ENCODE data around the gene PLEKHA8.

Gene PLEKHA8

DNA sequence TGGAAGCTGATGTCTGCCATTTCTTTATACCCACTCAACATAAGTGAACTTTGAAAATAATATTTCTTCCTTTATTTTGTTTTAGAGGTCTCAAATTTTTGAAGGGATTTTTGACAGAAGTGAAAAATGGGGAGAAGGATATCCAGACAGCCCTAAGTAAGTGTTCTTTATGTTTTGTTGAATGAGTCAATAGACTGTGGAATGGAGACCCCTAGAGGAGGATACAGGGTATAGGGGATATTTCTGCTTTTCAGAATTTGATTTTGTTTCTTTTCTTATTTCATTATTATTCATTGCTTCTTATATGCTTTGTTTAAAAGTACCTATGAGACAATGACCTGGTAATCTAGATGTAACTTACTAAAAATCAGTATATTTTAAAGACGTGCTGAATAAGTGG is 34.4 kb downstream of the PLEKHA8 start:
- H3K36me3 ChIP-seq (ENCODE audit: control insufficient read depth, insufficient read depth, low read length) = peaks cover 79% of the 10 kb centered on the region
- H3K9me3 ChIP-seq (ENCODE audit: control insufficient read depth, low read length) = no peaks in the 10 kb centered on the region
- no peak overlapping the region for H3K27ac ChIP-seq (ENCODE audit: low read depth, low read length, severe bottlenecking)
- no CpG with 5 or more reads among the region's 1 CpG for WGBS, 2 experiments (ENCODE audit: insufficient coverage in 2 of 2)
- H3K4me3 ChIP-seq (ENCODE audit: extremely low read depth, insufficient read depth, low read length, poor library complexity, severe bottlenecking) = no peak overlapping the region
- no peaks in the 10 kb centered on the region for H3K4me1 ChIP-seq (ENCODE audit: control insufficient read depth, insufficient read depth, low read length, poor library complexity, severe bottlenecking)

- Histone ChIP-seq H3K4me3 (ENCODE audit: extremely low read depth, insufficient read depth, low read length, poor library complexity, severe bottlenecking) (no peak overlapping the region), H3K4me1 (ENCODE audit: control insufficient read depth, insufficient read depth, low read length, poor library complexity, severe bottlenecking) (peaks cover 9% of the 10 kb centered on the region)
Measured at GRCh38 chr7:30065746-30066145, 37.5 kb downstream of the PLEKHA8 start.

GRCh38 chr7:30066687-30067086 is 38.5 kb downstream of the PLEKHA8 start:
- Histone ChIP-seq H3K36me3 (ENCODE audit: control insufficient read depth, insufficient read depth, low read length) (peaks cover 88% of the 10 kb centered on the region), H3K27ac (ENCODE audit: low read depth, low read length, severe bottlenecking) (no peak overlapping the region), H3K4me1 (ENCODE audit: control insufficient read depth, insufficient read depth, low read length, poor library complexity, severe bottlenecking) (peaks cover 9% of the 10 kb centered on the region), H3K9me3 (ENCODE audit: control insufficient read depth, low read length) (no peaks in the 10 kb centered on the region), H3K4me3 (ENCODE audit: extremely low read depth, insufficient read depth, low read length, poor library complexity, severe bottlenecking) (no peak overlapping the region)
- WGBS, 2 experiments (ENCODE audit: insufficient coverage in 2 of 2) = 88 to 100% methylated on average over 1 of the region's 1 CpG

More at GRCh38 chr7:30065746-30066145, 37.5 kb downstream of the PLEKHA8 start:
- Histone ChIP-seq H3K9me3 (ENCODE audit: control insufficient read depth, low read length) (no peaks in the 10 kb centered on the region), H3K27ac (ENCODE audit: low read depth, low read length, severe bottlenecking) (no peak overlapping the region), H3K36me3 (ENCODE audit: control insufficient read depth, insufficient read depth, low read length) (peaks cover 84% of the 10 kb centered on the region)
- 100% methylated on average over 3 of the region's 3 CpGs for WGBS, 2 experiments (ENCODE audit: insufficient coverage in 2 of 2)

GRCh38 chr7:30068117-30068516 is 39.9 kb downstream of the PLEKHA8 start:
- peaks cover 9% of the 10 kb centered on the region for H3K4me1 ChIP-seq (ENCODE audit: control insufficient read depth, insufficient read depth, low read length, poor library complexity, severe bottlenecking)
- H3K9me3 ChIP-seq (ENCODE audit: control insufficient read depth, low read length) = no peaks in the 10 kb centered on the region
- H3K36me3 ChIP-seq (ENCODE audit: control insufficient read depth, insufficient read depth, low read length) = peaks cover 81% of the 10 kb centered on the region
- H3K4me3 ChIP-seq (ENCODE audit: extremely low read depth, insufficient read depth, low read length, poor library complexity, severe bottlenecking) = no peak overlapping the region
- H3K27ac ChIP-seq (ENCODE audit: low read depth, low read length, severe bottlenecking) = no peak overlapping the region

GRCh38 chr7:30069096-30069867 is 41.1 kb downstream of the PLEKHA8 start:
- 90 to 96% methylated on average over 4 of the region's 5 CpGs for WGBS, 2 experiments (ENCODE audit: insufficient coverage in 2 of 2)
- no peak overlapping the region for H3K4me3 ChIP-seq (ENCODE audit: extremely low read depth, insufficient read depth, low read length, poor library complexity, severe bottlenecking)
- H3K27ac ChIP-seq (ENCODE audit: low read depth, low read length, severe bottlenecking) = no peak overlapping the region
- H3K4me1 ChIP-seq (ENCODE audit: control insufficient read depth, insufficient read depth, low read length, poor library complexity, severe bottlenecking) = peaks cover 11% of the 10 kb centered on the region
- H3K36me3 ChIP-seq (ENCODE audit: control insufficient read depth, insufficient read depth, low read length) = peaks cover 69% of the 10 kb centered on the region
- H3K9me3 ChIP-seq (ENCODE audit: control insufficient read depth, low read length) = no peaks in the 10 kb centered on the region

DNA sequence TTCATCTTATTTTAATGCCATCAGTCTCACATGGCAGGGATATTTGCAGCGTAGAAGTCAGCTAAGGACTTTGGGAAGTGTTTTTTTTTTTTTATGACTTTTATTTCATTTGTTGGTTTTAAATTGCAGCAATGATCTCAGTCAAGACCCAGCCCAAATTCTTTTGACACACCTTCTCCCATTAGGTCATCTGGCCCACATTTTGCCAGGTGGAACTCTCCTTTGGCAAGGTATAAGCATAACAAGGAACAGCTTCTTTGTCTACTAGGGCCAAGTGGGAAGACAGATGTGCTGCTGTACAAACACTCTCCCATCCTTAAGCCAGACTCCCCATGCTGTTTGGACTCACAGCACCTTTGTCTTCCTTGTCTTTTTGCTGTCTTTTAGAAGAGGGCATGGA is 41.8 kb downstream of the PLEKHA8 start:
- Histone ChIP-seq H3K4me3 (ENCODE audit: extremely low read depth, insufficient read depth, low read length, poor library complexity, severe bottlenecking) (no peak overlapping the region), H3K36me3 (ENCODE audit: control insufficient read depth, insufficient read depth, low read length) (peaks cover 62% of the 10 kb centered on the region), H3K4me1 (ENCODE audit: control insufficient read depth, insufficient read depth, low read length, poor library complexity, severe bottlenecking) (peaks cover 11% of the 10 kb centered on the region), H3K27ac (ENCODE audit: low read depth, low read length, severe bottlenecking) (no peak overlapping the region), H3K9me3 (ENCODE audit: control insufficient read depth, low read length) (no peaks in the 10 kb centered on the region)
- no CpG with 5 or more reads among the region's 1 CpG for WGBS, 2 experiments (ENCODE audit: insufficient coverage in 2 of 2)

- H3K36me3 ChIP-seq (ENCODE audit: control insufficient read depth, insufficient read depth, low read length) = peaks cover 42% of the 10 kb centered on the region
- no peak overlapping the region for H3K27ac ChIP-seq (ENCODE audit: low read depth, low read length, severe bottlenecking)
- no peak overlapping the region for H3K4me3 ChIP-seq (ENCODE audit: extremely low read depth, insufficient read depth, low read length, poor library complexity, severe bottlenecking)
- peaks cover 11% of the 10 kb centered on the region for H3K4me1 ChIP-seq (ENCODE audit: control insufficient read depth, insufficient read depth, low read length, poor library complexity, severe bottlenecking)
- WGBS, 2 experiments (ENCODE audit: insufficient coverage in 2 of 2) = no CpG with 5 or more reads among the region's 1 CpG
- no peaks in the 10 kb centered on the region for H3K9me3 ChIP-seq (ENCODE audit: control insufficient read depth, low read length)
Measured at GRCh38 chr7:30072735-30073134, 44.5 kb downstream of the PLEKHA8 start.

DNA sequence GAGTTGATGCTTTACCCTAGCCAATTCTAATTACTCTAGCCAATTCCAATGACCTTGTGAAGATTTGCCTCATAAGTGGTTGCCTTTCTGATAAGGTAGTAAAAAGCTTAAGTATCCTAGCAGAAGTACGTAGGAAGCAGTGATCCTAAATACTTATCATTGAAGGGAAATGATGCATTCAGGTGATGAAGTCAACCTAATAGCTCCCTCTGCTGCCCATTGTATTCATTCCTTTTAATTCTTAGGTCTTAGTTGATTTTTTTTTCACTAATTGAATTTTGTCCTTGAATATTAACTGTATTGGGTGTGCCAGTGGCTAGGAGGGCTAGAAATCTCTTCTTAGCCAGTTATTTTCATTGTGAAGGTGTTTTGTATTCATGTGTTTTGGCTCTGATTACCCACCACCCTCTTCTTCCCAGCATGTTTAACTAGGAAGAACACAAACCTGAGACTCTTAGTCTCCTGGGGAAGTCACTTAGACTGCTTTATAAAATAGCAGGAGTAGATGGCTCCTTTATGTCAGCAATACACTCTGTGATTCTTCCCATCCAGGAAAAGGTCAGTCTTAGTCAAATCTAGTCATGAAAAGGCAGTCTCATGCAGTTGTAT is 46.3 kb downstream of the PLEKHA8 start:
- H3K36me3 ChIP-seq (ENCODE audit: control insufficient read depth, insufficient read depth, low read length) = peaks cover 50% of the 10 kb centered on the region
- WGBS, 2 experiments (ENCODE audit: insufficient coverage in 2 of 2) = 67% methylated on average over 1 of the region's 1 CpG; no CpG with 5 or more reads in 1 of the 2 experiments
- H3K4me1 ChIP-seq (ENCODE audit: control insufficient read depth, insufficient read depth, low read length, poor library complexity, severe bottlenecking) = peaks cover 3% of the 10 kb centered on the region
- no peak overlapping the region for H3K27ac ChIP-seq (ENCODE audit: low read depth, low read length, severe bottlenecking)
- no peak overlapping the region for H3K4me3 ChIP-seq (ENCODE audit: extremely low read depth, insufficient read depth, low read length, poor library complexity, severe bottlenecking)
- H3K9me3 ChIP-seq (ENCODE audit: control insufficient read depth, low read length) = no peaks in the 10 kb centered on the region

DNA sequence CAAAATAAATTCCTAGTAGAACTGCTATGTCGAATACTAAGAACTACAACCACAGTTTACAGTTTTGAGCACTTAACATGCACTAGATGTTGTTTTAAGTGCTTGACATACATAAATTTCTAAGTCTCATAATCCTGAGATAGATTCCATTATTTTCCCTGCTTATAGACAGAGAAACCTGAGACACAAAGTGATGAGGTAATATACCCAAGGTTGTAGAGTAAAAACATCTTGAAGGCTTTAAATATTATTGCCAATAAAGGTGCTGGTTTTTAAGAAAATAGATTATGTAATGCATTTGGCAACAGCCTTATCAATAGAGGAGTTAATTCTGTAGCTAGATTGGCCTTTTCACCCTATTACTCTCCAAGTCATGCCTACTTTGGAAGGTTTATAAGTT is 48.2 kb downstream of the PLEKHA8 start:
- peaks cover 50% of the 10 kb centered on the region for H3K36me3 ChIP-seq (ENCODE audit: control insufficient read depth, insufficient read depth, low read length)
- no peak overlapping the region for H3K27ac ChIP-seq (ENCODE audit: low read depth, low read length, severe bottlenecking)
- H3K4me1 ChIP-seq (ENCODE audit: control insufficient read depth, insufficient read depth, low read length, poor library complexity, severe bottlenecking) = peaks cover 3% of the 10 kb centered on the region
- 100% methylated on average over 1 of the region's 1 CpG; no CpG with 5 or more reads in 1 of the 2 experiments for WGBS, 2 experiments (ENCODE audit: insufficient coverage in 2 of 2)
- H3K4me3 ChIP-seq (ENCODE audit: extremely low read depth, insufficient read depth, low read length, poor library complexity, severe bottlenecking) = no peak overlapping the region
- H3K9me3 ChIP-seq (ENCODE audit: control insufficient read depth, low read length) = no peaks in the 10 kb centered on the region

DNA sequence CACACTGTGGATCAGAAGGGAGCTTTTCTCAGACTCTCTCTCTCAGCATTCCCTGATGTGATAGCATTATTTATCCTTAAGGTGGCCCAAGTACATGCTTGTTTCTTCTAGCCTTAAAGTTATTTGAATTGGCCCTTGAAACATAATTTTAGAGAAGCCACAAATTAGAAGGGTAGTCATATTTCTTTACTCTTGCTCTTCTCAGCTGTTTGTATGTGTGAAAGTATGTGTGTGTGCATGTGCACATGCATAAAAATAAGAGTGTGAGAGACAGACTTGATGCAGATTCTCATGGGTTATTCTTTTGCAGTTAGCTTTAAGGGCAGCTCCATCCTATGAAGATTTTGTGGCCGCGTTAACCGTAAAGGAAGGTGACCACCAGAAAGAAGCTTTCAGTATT is 50.1 kb downstream of the PLEKHA8 start:
- no peak overlapping the region for H3K4me3 ChIP-seq (ENCODE audit: extremely low read depth, insufficient read depth, low read length, poor library complexity, severe bottlenecking)
- H3K27ac ChIP-seq (ENCODE audit: low read depth, low read length, severe bottlenecking) = no peak overlapping the region
- H3K9me3 ChIP-seq (ENCODE audit: control insufficient read depth, low read length) = no peaks in the 10 kb centered on the region
- H3K36me3 ChIP-seq (ENCODE audit: control insufficient read depth, insufficient read depth, low read length) = peaks cover 56% of the 10 kb centered on the region
- H3K4me1 ChIP-seq (ENCODE audit: control insufficient read depth, insufficient read depth, low read length, poor library complexity, severe bottlenecking) = peaks cover 3% of the 10 kb centered on the region
- WGBS, 2 experiments (ENCODE audit: insufficient coverage in 2 of 2) = 100% methylated on average over 3 of the region's 3 CpGs; no CpG with 5 or more reads in 1 of the 2 experiments

DNA sequence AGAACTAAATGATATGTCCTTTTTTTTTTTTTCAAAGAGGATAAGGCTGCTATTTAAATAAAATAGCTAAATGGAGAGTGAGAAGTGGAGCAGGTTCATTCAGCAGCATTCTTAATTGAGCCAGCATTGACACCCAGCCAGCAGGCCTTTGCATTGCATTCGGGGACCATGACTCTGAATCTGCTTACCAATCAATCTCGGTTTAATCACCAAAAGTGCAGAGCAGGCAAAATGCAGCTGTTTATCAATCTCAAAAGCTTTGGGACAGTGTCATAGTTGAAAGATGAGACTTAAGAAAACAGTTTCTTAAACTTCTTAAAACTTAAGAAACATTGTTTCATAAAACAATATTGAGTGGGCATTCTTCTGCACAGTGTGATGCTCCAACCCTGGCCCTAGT is 51.7 kb downstream of the PLEKHA8 start:
- Histone ChIP-seq H3K9me3 (ENCODE audit: control insufficient read depth, low read length) (no peaks in the 10 kb centered on the region), H3K27ac (ENCODE audit: low read depth, low read length, severe bottlenecking) (no peak overlapping the region), H3K4me1 (ENCODE audit: control insufficient read depth, insufficient read depth, low read length, poor library complexity, severe bottlenecking) (no peaks in the 10 kb centered on the region), H3K4me3 (ENCODE audit: extremely low read depth, insufficient read depth, low read length, poor library complexity, severe bottlenecking) (no peak overlapping the region), H3K36me3 (ENCODE audit: control insufficient read depth, insufficient read depth, low read length) (peaks cover 59% of the 10 kb centered on the region)
- WGBS, 2 experiments (ENCODE audit: insufficient coverage in 2 of 2) = 100% methylated on average over 2 of the region's 2 CpGs
